GM19463 (cell line): Measurements from ENCODE around the gene CDSN.
"Not testable (repeated sequence)": the region's sequence is repeated elsewhere in the genome, so short reads cannot be mapped to it uniquely, and the experiment has no call there.

Source experiments
- ATAC-seq: cut with Tn5 transposase; IDR thresholded peaks from one replicate; pipeline ENCODE4 v1.9.1; 2021; ENCODE audit warnings: mild to moderate bottlenecking, moderate library complexity; ENCODE audit not compliant: unreplicated experiment

CDSN gene

DNA sequence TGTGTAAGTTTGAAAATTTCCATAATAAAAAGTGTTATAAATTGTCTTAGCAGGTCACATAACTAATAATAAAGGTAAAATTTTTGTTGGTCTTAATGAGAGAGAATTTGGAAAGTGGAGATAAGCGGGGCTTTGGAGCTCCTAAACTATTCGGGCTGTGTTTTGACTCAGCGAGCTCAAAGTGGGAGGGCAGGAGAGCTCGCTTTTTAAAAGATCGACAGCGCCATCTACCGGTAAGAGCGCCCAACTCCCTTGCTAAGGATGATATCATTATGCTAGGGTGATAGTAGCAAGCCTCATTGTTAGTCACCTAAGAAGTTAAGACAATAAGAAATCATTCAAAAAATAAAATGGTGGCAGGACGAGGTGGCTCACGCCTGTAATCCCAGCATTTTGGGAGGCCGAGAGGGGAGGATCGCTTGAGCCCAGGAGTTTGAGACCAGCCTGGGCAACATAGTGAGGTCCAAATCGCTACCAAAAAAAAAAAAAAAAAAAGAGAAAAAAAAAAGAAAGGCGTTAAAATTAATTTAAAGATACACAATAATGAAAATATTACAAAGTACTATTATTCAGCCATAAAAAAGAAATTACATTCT is 32.7 kb downstream of the CDSN start:
- no peak for ATAC-seq

DNA sequence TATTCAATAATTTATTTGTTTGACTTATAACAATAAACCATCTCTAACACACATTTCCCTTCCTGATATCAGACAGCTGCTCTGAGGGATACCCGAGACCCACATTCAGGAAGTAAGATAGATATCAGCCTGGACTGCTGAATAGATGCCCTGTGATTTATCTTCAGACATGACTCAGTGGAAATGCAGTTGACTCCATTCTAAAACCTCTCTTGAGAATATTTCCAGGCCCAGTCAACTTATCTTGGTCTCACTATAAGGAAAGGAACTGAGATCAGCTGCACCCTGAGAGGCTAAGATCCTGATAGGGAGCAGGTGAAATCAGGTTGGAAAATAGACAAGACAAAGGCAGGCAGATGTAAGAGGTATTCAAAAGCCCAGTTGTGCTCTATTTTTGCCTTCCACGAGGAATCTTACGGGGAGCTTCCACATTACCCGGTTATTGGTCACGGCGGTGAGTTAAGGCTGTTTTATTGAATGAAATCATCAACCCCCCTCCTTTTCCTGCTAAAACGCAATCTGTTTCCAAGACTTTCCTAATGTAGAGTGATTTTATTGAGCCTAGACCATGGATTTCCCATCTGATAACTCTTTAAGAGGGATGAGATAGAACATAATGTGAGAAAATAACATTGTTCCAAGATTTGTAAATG is 33.3 kb downstream of the CDSN start:
- no peak for ATAC-seq

GRCh38 chr6:31083742-31084354 is 36.4 kb downstream of the CDSN start:
- no peak for ATAC-seq

DNA sequence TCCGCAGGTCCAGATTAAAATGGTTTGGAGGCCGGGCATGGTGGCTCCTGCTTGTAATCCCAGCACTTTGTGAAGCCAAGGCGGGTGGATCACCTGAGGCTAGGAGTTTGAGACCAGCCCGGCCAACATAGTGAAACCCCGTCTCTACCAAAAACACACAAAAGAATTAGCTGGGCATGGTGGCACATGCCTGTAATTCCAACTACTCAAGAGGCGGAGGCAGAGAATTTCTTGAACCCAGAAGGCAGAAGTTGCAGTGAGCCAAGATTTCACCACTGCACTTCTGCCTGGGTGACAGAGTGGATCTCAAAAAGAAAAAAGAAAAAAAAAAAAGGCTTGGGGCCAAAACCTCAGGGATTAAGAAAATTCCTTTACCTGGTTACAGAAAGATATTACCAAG is 38.4 kb downstream of the CDSN start:
- ATAC-seq = no peak

DNA sequence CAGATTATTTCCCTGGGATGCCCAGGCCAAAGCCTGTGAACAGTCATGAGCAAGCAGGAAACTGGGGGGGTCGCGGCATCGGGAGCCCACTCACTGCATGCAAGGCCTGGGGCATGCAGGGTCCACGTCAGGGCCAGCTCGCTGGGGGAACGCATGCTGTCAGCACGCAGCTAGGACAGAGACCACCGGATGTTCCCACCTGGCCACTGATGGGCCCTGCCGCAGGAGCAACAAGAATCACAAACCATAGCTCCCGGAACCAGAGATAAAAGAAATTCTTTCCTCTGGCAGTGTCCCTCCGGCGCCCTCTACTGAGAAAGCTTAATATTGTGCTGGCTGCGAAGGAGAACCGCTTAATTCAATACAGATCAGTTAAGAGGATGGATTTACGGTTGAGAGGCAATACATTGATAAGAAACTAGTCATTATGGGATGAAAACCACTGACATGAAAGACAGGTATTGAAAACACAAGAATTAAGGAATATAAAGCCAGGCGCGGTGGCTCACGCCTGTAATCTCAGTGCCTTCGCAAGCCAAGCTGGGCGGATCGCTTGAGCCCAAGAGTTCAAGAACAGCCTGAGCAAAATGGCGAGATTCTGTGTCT is 40.5 kb downstream of the CDSN start:
- no peak for ATAC-seq

- no peak for ATAC-seq
Observed at GRCh38 chr6:31076611-31077010, 43.6 kb downstream of the CDSN start.

- no peak for ATAC-seq
Observed at GRCh38 chr6:31075528-31075927, 44.7 kb downstream of the CDSN start.

DNA sequence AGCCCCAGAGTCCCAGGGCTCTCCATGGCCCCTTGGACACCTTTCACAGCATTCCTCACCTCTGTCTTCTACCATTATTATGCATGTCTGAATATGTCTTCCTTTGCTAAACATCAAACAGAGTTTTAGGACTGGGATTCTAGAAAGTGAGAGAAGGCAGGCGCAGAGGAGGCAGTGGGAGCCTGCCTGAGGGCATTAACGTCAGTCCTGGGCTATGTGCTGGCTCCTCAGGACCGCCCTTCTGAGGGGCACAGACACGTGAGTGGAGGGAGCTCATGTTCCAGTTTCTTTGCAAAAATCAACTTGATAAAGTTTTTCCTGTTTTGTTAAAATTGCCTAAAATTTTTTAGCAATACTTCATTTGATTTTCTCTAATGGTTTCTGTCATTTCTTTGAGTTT is 45.8 kb downstream of the CDSN start:
- ATAC-seq = no peak

DNA sequence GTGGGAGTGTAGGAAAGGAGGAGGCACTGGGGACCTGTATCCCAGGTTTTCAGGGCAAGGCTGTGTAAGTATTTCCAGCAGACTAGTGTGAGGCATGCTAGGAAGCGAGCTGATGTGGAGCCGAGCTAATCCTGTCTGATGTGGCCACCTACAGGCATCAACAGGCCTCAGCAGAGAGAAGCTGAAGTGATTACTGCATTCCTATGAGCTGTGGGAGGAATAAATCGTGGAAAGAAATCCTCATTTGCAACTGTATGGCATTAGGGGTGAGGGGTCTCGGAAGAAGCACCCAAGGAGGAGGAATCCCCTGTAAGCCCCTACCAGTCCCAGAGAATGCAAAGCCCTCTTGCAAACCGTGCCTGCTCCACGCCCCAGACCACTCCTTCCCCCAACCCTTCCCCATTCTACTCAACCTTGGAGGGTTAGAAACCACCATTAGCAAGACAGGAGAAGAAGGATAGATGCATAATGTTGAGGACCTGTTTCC is 49.5 kb downstream of the CDSN start:
- no peak for ATAC-seq

GRCh38 chr6:31068669-31069340 is 51.4 kb downstream of the CDSN start:
- no peak for ATAC-seq

DNA sequence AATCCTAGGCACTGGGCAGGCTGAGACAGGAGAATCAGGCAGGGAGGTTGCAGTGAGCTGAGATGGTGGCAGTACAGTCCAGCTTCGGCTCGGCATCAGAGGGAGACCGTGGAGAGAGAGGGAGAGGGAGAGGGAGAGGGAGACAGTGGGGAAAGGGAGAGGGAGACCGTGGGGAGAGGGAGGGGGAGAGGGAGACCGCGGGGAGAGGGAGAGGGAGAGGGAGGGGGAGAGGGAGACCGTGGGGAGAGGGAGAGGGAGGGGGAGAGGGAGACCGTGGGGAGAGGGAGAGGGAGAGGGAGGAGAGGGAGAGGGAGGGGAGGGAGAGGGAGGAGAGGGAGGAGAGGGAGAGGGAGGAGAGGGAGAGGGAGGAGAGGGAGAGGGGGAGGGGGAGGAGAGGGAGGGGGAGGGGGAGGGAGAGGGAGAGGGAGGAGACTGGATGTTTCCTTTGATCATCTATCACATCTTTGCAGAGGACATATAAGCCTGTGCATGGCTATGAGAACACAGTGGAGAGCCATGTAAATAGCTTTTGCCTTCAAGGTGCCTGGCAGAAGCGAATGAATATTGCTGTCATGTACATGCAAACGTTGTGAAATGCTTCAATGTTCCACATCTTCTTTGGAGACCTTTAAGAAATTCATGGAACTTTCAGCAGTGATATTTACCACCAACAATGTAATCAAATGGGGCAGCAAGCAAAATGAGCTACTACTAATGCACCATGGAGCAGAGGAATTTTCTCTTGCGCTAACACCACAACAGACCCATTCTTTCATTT is 52.2 kb downstream of the CDSN start:
- not testable (repeated sequence) for ATAC-seq

- not testable (repeated sequence) for ATAC-seq
Observed at GRCh38 chr6:31067028-31067427, 53.2 kb downstream of the CDSN start.

GRCh38 chr6:31065556-31065955 is 54.7 kb downstream of the CDSN start:
- ATAC-seq = no peak
